HG03378 (cell line): ENCODE data around the gene TAS2R43.
"Not testable (repeated sequence)": the region's sequence is repeated elsewhere in the genome, so short reads cannot be mapped to it uniquely, and the experiment has no call there.

ENCODE experiments used
- ATAC-seq: cut with Tn5 transposase; IDR thresholded peaks from one replicate; pipeline ENCODE4 v1.9.1; 2021; ENCODE audit warnings: mild to moderate bottlenecking, moderate library complexity; ENCODE audit not compliant: unreplicated experiment

Gene TAS2R43

DNA sequence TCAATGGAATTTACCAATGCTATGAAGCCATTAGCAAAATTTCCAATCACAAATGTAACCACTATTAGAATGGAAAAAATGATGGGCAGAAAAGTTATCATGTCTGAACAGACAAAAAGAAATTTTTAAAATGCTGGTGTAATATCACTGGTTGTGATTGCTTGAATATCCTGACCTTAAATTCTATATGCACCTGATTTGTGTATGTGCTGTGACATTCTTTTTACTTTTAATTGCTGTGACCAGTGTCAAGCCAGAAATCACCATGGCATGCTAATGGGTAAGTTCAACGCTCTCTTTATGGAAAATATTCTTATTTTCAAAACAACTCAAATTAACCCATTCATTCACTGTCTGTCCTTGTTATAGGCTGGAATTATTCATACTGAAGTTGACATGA lies 29.9 kb downstream of the TAS2R43 start, which contains the start of gene TAS2R46:
TSS of gene TAS2R46 (minus strand) at position 101 of the 400 bp plus-strand sequence. CDS start at position 101, 0 bp downstream.
- not testable (repeated sequence) for ATAC-seq

GRCh38 chr12:11059784-11060183 lies 32.3 kb downstream of the TAS2R43 start:
- ATAC-seq: no peak

DNA sequence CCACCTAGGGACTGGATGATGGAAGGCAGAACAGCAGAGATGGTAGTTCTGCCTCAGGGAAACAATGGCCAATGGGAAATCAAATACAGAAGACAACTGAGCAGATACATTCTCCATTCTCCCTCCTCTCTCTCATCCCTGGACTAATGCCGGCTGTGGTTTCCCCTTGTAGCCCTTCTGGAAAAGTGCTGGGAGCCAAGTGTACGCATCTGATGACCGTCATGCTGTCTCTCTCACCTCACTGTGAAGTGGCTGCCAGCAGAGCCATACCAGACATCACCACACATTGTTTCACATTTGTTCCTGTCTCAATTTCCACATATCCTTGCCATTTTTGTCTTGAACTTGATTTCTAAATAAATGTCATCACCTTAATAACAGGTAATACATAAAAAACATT lies 33.1 kb downstream of the TAS2R43 start:
- ATAC-seq: no peak

DNA sequence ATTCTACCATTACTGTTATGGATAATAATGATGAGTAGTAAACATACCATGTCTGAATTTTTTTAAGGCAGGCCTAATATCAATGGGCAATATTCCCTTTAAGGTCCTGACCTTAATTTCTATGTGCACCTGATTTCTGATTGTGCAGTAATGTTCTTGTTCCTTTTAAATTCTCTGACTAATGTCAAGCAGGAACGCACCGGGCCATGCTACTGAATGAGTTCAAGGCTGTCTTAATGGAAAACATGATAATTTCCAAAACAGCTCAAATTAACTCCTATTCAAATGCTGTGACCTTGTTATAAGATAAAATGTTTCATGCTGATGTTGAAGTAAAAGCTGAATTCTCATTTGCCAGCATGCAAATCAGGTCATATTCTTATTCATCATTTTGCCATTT lies 36.8 kb downstream of the TAS2R43 start:
- ATAC-seq: no peak

- ATAC-seq: not testable (repeated sequence)
These were observed 42.1 kb downstream of the TAS2R43 start for GRCh38 chr12:11049806-11050531.

DNA sequence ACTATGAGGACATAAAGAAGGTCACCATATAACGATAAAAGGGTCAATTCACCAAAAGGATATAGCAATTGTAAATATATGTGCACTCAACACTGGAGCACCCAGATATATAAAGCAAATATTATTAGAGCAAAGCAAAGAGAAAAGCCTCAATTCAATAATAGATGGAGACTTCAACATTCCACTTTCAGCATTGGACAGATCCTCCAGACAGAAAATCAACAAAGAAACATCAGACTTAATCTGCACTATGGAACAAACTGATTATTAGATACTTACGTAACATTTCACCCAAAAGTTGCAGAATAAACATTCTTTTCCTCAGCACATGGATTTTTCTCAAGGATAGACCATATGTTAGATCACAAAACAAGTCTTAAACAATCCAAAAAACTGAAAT lies 50.7 kb downstream of the TAS2R43 start:
- ATAC-seq: not testable (repeated sequence)
